H1 (cell line): ENCODE data around the gene MTTP. TPM values are rescaled to one million over a fixed set of nuclear protein-coding genes. Genes with fewer than 3 reads are reported as not detected.

ENCODE experiments used
- CTCF ChIA-PET: fragments of 300-600 bp; sonication (Branson Sonifier 250); formaldehyde crosslinking; loops from one replicate; lab custom pipeline; 2021; ENCODE audit not compliant: partially characterized antibody; lab: Charles Lee
- POLR2A ChIA-PET: fragments of 300-600 bp; sonication (Branson Sonifier 250); formaldehyde crosslinking; loops from one replicate; lab custom pipeline; 2021; ENCODE audit warnings: inconsistent platforms; ENCODE audit not compliant: partially characterized antibody; lab: Charles Lee
- DNase-seq, 2 experiments: peaks; one replicate each; pipeline versions ENCODE4 v3.0.0 to v3.0.0-alpha.2; 2010 to 2022; ENCODE audit warnings: low spot score in 2 of 2, low read depth in 1 of 2, mixed read lengths in 1 of 2
- FAIRE-seq: peaks from 2 replicates; lab custom pipeline; 2011; peaks lifted over from hg19 to GRCh38; lab: Jason Lieb, UNC
- H2AFZ ChIP-seq: 2 replicates; pipeline ENCODE4 v1.8.1; 2012; ENCODE audit warnings: low read length, inconsistent platforms
- H2AK5ac ChIP-seq: 2 replicates; pipeline ENCODE4 v1.6.1; 2013; ENCODE audit warnings: low read depth, low read length
- H2BK120ac ChIP-seq: replicated peaks from 2 replicates; pipeline ENCODE3; 2013; ENCODE audit warnings: low read depth, low read length, inconsistent platforms
- H2BK12ac ChIP-seq: 2 replicates; pipeline ENCODE4 v1.6.1; 2013; ENCODE audit warnings: low read depth, low read length
- H2BK15ac ChIP-seq: 2 replicates; pipeline ENCODE4 v1.6.1; 2013; ENCODE audit warnings: low read length
- H2BK20ac ChIP-seq: 2 replicates; pipeline ENCODE4 v1.6.1; 2013; ENCODE audit warnings: low read length
- H2BK5ac ChIP-seq: 2 replicates; pipeline ENCODE4 v1.6.1; 2013; ENCODE audit warnings: low read depth, low read length
- H3K14ac ChIP-seq: 2 replicates; pipeline ENCODE4 v1.6.1; 2013; ENCODE audit warnings: inconsistent platforms; ENCODE audit not compliant: insufficient read length
- H3K18ac ChIP-seq: 2 replicates; pipeline ENCODE4 v1.6.1; 2013; ENCODE audit warnings: low read length; ENCODE audit errors: extremely low read depth
- H3K23ac ChIP-seq: 2 replicates; pipeline ENCODE4 v1.6.1; 2013; ENCODE audit warnings: inconsistent platforms; ENCODE audit not compliant: insufficient read length
- H3K23me2 ChIP-seq: 2 replicates; pipeline ENCODE4 v1.6.1; 2013; ENCODE audit warnings: low read depth, low read length
- H3K27ac ChIP-seq: 2 replicates; pipeline ENCODE4 v1.6.1; 2011; ENCODE audit warnings: low read depth, low read length, inconsistent platforms
- H3K27me3 ChIP-seq, 4 experiments: replicated peaks in 1 of 4; 1 replicate in 1 of 4; 2 replicates in 3 of 4; pipeline versions ENCODE4 v1.6.1 to v1.8.1; 2011 to 2013; ENCODE audit warnings: low read length in 3 of 4, mild to moderate bottlenecking in 3 of 4, inconsistent platforms in 2 of 4, mixed read lengths in 2 of 4, moderate library complexity in 1 of 4; ENCODE audit not compliant: control insufficient read depth in 3 of 4, insufficient read depth in 3 of 4; ENCODE audit errors: extremely low read depth in 1 of 4
- H3K36me3 ChIP-seq, 4 experiments: 2 replicates each; pipeline versions ENCODE4 v1.6.1 to v1.8.1; 2011 to 2013; ENCODE audit warnings: mild to moderate bottlenecking in 4 of 4, low read length in 3 of 4, moderate library complexity in 2 of 4, control low read depth in 1 of 4, inconsistent platforms in 1 of 4; ENCODE audit not compliant: insufficient read depth in 4 of 4, control insufficient read depth in 2 of 4
- H3K4ac ChIP-seq: replicated peaks from 2 replicates; pipeline ENCODE3; 2013; ENCODE audit warnings: low read length, low read depth, mixed read lengths, inconsistent platforms; ENCODE audit not compliant: insufficient read length
- H3K4me1 ChIP-seq, 4 experiments: replicated peaks in 1 of 4; 1 replicate in 1 of 4; 2 replicates in 3 of 4; pipeline versions ENCODE4 v1.6.1 to v1.8.1; 2011 to 2013; ENCODE audit warnings: low read length in 3 of 4, inconsistent platforms in 2 of 4, mixed read lengths in 1 of 4; ENCODE audit not compliant: insufficient read depth in 4 of 4, control insufficient read depth in 3 of 4
- H3K4me2 ChIP-seq, 2 experiments: 2 replicates each; pipeline versions ENCODE4 v1.6.1 to v1.8.1; 2011 to 2013; ENCODE audit warnings: low read depth in 2 of 2, low read length in 2 of 2, control low read depth in 1 of 2, inconsistent platforms in 1 of 2, mild to moderate bottlenecking in 1 of 2; ENCODE audit not compliant: insufficient read depth in 1 of 2
- H3K4me3 ChIP-seq, 4 experiments: fragments of 200-600, 300-600 bp in 1 of 4; sonication (generic), shearing (Covaris generic), sonication (Bioruptor Twin) in 1 of 4; 2 replicates each; pipeline versions ENCODE4 v1.5.1 to v1.8.1; 2011 to 2016; ENCODE audit warnings: low read length in 4 of 4, low read depth in 3 of 4, control low read depth in 2 of 4, inconsistent platforms in 2 of 4, mild to moderate bottlenecking in 2 of 4, mixed read lengths in 1 of 4, moderate library complexity in 1 of 4; ENCODE audit not compliant: insufficient read depth in 2 of 4; ENCODE audit errors: extremely low read depth in 1 of 4
- H3K56ac ChIP-seq: replicated peaks from 2 replicates; pipeline ENCODE3; 2013; ENCODE audit warnings: low read depth, mild to moderate bottlenecking, mixed read lengths, low read length, inconsistent platforms; ENCODE audit not compliant: insufficient read length
- H3K79me1 ChIP-seq: 2 replicates; pipeline ENCODE4 v1.6.1; 2013; ENCODE audit warnings: low read depth, low read length, control low read depth
- H3K79me2 ChIP-seq, 2 experiments: 2 replicates each; pipeline versions ENCODE4 v1.6.1 to v1.8.1; 2012 to 2013; ENCODE audit warnings: low read length in 2 of 2, mild to moderate bottlenecking in 2 of 2, inconsistent platforms in 1 of 2; ENCODE audit not compliant: insufficient read depth in 2 of 2, control insufficient read depth in 1 of 2
- H3K9ac ChIP-seq, 4 experiments: replicated peaks in 1 of 4; 1 replicate in 1 of 4; 2 replicates in 3 of 4; pipeline versions ENCODE4 v1.6.1 to v1.8.1; 2011 to 2013; ENCODE audit warnings: low read depth in 3 of 4, low read length in 3 of 4, control low read depth in 2 of 4, mild to moderate bottlenecking in 2 of 4, moderate library complexity in 2 of 4, inconsistent platforms in 1 of 4; ENCODE audit errors: extremely low read depth in 1 of 4
- H3K9me3 ChIP-seq, 2 experiments: 2 replicates each; pipeline versions ENCODE4 v1.6.1 to v1.8.1; 2012 to 2013; ENCODE audit warnings: mild to moderate bottlenecking in 2 of 2, moderate library complexity in 2 of 2, control low read depth in 1 of 2, inconsistent platforms in 1 of 2, low read depth in 1 of 2, low read length in 1 of 2, mixed read lengths in 1 of 2; ENCODE audit not compliant: insufficient read depth in 2 of 2
- H4K20me1 ChIP-seq, 2 experiments: replicated peaks in 1 of 2; 2 replicates each; pipeline versions ENCODE3 to v1.8.1; 2011 to 2013; ENCODE audit warnings: inconsistent platforms in 2 of 2, low read length in 2 of 2, mild to moderate bottlenecking in 1 of 2; ENCODE audit not compliant: insufficient read depth in 2 of 2, control insufficient read depth in 1 of 2
- H4K5ac ChIP-seq: 2 replicates; pipeline ENCODE4 v1.6.1; 2013; ENCODE audit warnings: low read length, low read depth, mixed read lengths, inconsistent platforms; ENCODE audit not compliant: insufficient read length
- H4K8ac ChIP-seq: 2 replicates; pipeline ENCODE4 v1.8.0; 2013; ENCODE audit warnings: mild to moderate bottlenecking, moderate library complexity, low read length, inconsistent platforms; ENCODE audit not compliant: insufficient read depth; ENCODE audit errors: extremely low read depth
- H4K91ac ChIP-seq: replicated peaks from 2 replicates; pipeline ENCODE3; 2013; ENCODE audit warnings: low read length, mixed read lengths, inconsistent platforms; ENCODE audit not compliant: insufficient read length
- CTBP2 ChIP-seq: IDR thresholded peaks from 2 replicates; pipeline ENCODE4 v1.7.0; 2011; ENCODE audit warnings: borderline replicate concordance, mild to moderate bottlenecking, moderate library complexity, mixed read lengths, low read length; ENCODE audit not compliant: insufficient read depth, insufficient read length
- TAF7 ChIP-seq: optimal IDR thresholded peaks from 2 replicates; pipeline ENCODE3; 2011; ENCODE audit warnings: low read depth, mild to moderate bottlenecking, inconsistent platforms, low read length, moderate library complexity, borderline replicate concordance
- WGBS, 2 experiments: shearing (Covaris generic) in 1 of 2; methylation state at CpG; one replicate each; pipeline versions ENCODE4 v1.1.6 to v1.1.7; 2013 to 2015; ENCODE audit warnings: low lambda C conversion rate in 2 of 2, mixed read lengths in 2 of 2, inconsistent platforms in 1 of 2, low coverage in 1 of 2, missing lambda C conversion rate in 1 of 2; ENCODE audit not compliant: insufficient replicate concordance in 2 of 2, insufficient coverage in 1 of 2, insufficient read length in 1 of 2; ENCODE audit errors: extremely low coverage in 1 of 2, missing lambda C conversion rate in 1 of 2; 5-methylcytosine and 5-hydroxymethylcytosine counted together
- polyA plus RNA-seq, 7 experiments: library from polyadenylated mRNA; depleted of rRNA in 3 of 7; stranded (reverse) in 5 of 7; unstranded in 2 of 7; fragments of >200 nt in 5 of 7; fragments of 200-250 nt in 2 of 7; gene quantifications; 1 replicate in 5 of 7; 2 replicates in 1 of 7; 4 replicates in 1 of 7; pipeline versions ENCODE4 v1.2.1 to v1.2.3, GENCODE V29; 2011 to 2013; ENCODE audit warnings: missing spikeins in 2 of 7, mixed read lengths in 2 of 7
- total RNA-seq: library from RNA; stranded (reverse); fragmentation: NEBNext Ultra II Directional; extraction: Animal tissue kit (Norgen Biotek cat#: 25700); gene quantifications from 2 replicates; pipeline ENCODE4 v1.2.1, GENCODE V29; 2021

The MTTP gene
- total and polyA plus RNA-seq, 2 of the 8 experiments (the other 6 are each of a cell fraction or from before 2014, with no cell fraction given): 0.12 to 0.26 TPM

GRCh38 chr4:99635601-99636000 lies 61.0 kb downstream of the MTTP start:
- Histone ChIP-seq H2BK120ac (no peak overlapping the region), H4K20me1 (no peaks in the 10 kb centered on the region), H3K27ac (no peak overlapping the region), H3K18ac (no peak overlapping the region), H4K8ac (no peak overlapping the region), H3K79me1 (no peaks in the 10 kb centered on the region), H3K4me1 (peaks cover 0 to 3% (median 0%) of the 10 kb centered on the region in 4 experiments; a peak in 2 of 7 replicates), H3K4ac (no peak overlapping the region), H4K91ac (no peak overlapping the region), H2BK12ac (no peak overlapping the region), H3K27me3 (no peaks in the 10 kb centered on the region), H3K4me3 (no peak overlapping the region), H3K23ac (no peak overlapping the region), H2AK5ac (no peak overlapping the region), H2BK5ac (no peak overlapping the region), H3K56ac (no peak overlapping the region), H2BK20ac (no peak overlapping the region), H4K5ac (no peak overlapping the region), H3K36me3 (no peaks in the 10 kb centered on the region), H3K9me3 (no peaks in the 10 kb centered on the region), H3K14ac (no peak overlapping the region), H3K23me2 (no peaks in the 10 kb centered on the region; the same call in 1 of the 2 replicates), H3K79me2 (no peaks in the 10 kb centered on the region), H2BK15ac (no peak overlapping the region), H3K9ac (no peak overlapping the region), H2AFZ (no peak overlapping the region), H3K4me2 (no peak overlapping the region)
- 86% methylated on average over 3 of the region's 3 CpGs; no CpG with 5 or more reads in 1 of the 2 experiments for WGBS, 2 experiments
- POLR2A ChIA-PET: no interaction called here
- CTCF ChIA-PET: interaction anchor here (0.6 to 1.0 kb wide), 2 partner anchors 21 to 192 kb away, joined by 3 to 4 read pairs; no protein-coding TSS in a partner anchor
- no peak for FAIRE-seq
- DNase-seq: no peak
- TF ChIP-seq CTBP2: no peak
- TF ChIP-seq TAF7: no peak
